Measurements from ENCODE around the gene PDE4B. TPM values are rescaled to one million over a fixed set of nuclear protein-coding genes. Genes with fewer than 3 reads are reported as not detected.

Gene PDE4B
- 100 to 1,000 TPM; 114 to 132 TPM for total RNA-seq
- 265 to 275 reads per million in 2 donors for total RNA-seq

DNA sequence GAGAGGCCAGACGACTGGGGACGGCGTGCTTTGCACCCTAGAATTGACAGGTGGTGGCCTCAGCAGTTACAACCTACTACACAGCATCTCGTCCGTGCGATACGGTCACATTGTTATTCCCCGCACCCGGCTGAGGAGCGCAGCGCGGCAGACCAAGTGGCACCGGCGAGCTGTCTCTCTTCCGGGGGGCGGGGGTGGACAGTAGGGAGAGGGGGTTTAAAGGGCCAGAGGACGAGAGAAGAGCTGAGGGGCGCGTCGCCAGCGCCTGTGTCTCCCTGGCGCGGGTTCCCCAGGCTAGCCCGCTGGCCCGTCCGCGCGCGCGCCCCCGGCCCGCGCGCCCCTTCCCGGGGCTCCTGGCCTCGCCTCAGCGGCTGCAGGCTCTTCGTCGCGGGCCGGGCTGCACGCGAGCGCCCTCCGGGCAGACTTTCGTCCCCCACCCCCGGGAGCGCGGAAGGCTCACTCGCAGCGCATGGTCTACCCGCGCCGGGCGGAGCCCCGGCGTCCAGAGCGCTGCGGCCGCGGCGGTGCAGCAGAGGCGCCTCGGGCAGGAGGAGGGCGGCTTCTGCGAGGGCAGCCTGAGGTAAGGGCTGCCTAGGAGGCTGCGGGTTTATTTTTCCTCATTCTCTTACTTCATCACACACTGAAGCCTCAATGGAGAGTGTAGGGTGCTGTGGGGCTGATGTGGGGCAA lies at the start of gene PDE4B:
Gene PDE4B, plus strand, starts transcription at position 227 of the 690 bp plus-strand sequence.
- peaks cover 43% of the 10 kb centered on the region for H3K27me3 Mint-ChIP-seq
- H3K9me3 ChIP-seq (ENCODE audit: control insufficient read depth, low read length, poor library complexity, severe bottlenecking), result no peaks in the 10 kb centered on the region
- no peak within 1 kb of the TSS for H3K27ac Mint-ChIP-seq
- H3K36me3 Mint-ChIP-seq (ENCODE audit: low read depth), result peaks cover 3% of the 10 kb centered on the region
- H3K4me3 Mint-ChIP-seq, result no peak within 1 kb of the TSS
- DNase-seq (no peak), ATAC-seq (no peak)
- H3K4me1 Mint-ChIP-seq, result peaks cover 4% of the 10 kb centered on the region

DNA sequence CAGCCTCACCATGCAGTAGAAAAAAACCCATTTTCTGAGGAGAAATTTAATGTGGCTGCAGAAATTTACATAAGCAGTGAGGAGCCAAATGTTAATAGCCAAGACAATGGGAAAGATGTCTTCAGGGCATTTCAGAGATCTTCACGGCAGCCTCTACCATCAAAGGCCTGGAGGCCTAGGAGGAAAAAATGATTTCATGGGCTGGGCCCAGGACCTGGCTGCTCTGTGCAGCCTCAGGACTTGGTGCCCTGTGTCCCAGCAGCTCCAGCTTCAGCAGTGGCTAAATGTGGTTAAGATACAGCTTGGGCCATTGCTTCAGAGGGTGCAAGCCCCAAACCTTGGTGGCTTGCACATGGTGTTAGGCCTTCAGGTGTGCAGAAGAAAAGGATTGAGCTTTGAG lies 48.0 kb upstream of the PDE4B start:
- DNase-seq (no peak), ATAC-seq (no peak)
- Mint-ChIP-seq H3K27me3 (peaks cover 6% of the 10 kb centered on the region), H3K4me1 (no peaks in the 10 kb centered on the region), H3K27ac (no peak overlapping the region), H3K4me3 (no peak overlapping the region), H3K36me3 (ENCODE audit: low read depth) (no peaks in the 10 kb centered on the region)
- H3K9me3 ChIP-seq (ENCODE audit: control insufficient read depth, low read length, poor library complexity, severe bottlenecking), result no peaks in the 10 kb centered on the region

DNA sequence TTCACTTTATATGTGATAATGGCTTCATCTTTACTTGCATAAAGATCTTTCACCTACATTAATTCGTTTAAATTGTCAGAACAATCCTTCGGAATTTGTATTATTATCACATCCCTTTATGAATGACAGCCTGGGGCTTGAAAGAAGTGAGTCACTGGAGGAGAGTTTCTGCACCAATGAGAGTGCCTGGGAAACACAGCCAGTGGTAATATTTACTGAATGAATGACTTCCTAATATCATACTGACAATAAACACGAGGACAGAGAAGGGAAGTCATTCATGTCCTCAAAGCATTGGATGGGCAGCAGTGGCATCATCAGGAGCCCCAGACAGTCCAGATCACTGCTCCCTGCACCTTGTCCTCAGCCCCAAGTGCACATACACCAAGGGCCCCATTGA lies 40.7 kb upstream of the PDE4B start:
- Mint-ChIP-seq H3K4me3 (no peak overlapping the region), H3K27ac (no peak overlapping the region), H3K27me3 (peaks cover 18% of the 10 kb centered on the region), H3K4me1 (no peaks in the 10 kb centered on the region), H3K36me3 (ENCODE audit: low read depth) (no peaks in the 10 kb centered on the region)
- ATAC-seq, result no peak
- no peaks in the 10 kb centered on the region for H3K9me3 ChIP-seq (ENCODE audit: control insufficient read depth, low read length, poor library complexity, severe bottlenecking)
- no peak for DNase-seq

DNA sequence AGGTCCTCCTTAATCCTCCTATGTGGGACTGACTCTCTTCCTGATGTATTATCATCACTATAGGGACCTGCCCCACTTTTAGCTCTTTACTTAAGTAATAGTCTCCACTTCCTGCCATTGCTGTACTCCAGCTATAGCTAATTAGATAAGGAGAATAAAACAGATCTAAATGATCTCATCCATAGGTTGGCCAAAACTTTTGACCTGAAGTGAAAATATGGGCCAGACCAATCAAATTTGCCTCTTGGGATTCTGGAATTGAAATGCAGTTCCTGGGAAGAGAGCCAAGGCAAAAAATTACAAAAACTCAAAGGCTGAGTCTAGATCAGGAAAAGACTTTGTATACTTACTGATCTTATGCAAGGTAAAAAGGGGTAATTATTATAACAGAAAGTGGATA lies 36.1 kb upstream of the PDE4B start:
- ATAC-seq (no peak), DNase-seq (no peak)
- no peaks in the 10 kb centered on the region for H3K9me3 ChIP-seq (ENCODE audit: control insufficient read depth, low read length, poor library complexity, severe bottlenecking)
- H3K27ac Mint-ChIP-seq, result no peak overlapping the region
- H3K27me3 Mint-ChIP-seq, result peaks cover 28% of the 10 kb centered on the region
- H3K36me3 Mint-ChIP-seq (ENCODE audit: low read depth), result no peaks in the 10 kb centered on the region
- no peak overlapping the region for H3K4me3 Mint-ChIP-seq
- no peaks in the 10 kb centered on the region for H3K4me1 Mint-ChIP-seq

DNA sequence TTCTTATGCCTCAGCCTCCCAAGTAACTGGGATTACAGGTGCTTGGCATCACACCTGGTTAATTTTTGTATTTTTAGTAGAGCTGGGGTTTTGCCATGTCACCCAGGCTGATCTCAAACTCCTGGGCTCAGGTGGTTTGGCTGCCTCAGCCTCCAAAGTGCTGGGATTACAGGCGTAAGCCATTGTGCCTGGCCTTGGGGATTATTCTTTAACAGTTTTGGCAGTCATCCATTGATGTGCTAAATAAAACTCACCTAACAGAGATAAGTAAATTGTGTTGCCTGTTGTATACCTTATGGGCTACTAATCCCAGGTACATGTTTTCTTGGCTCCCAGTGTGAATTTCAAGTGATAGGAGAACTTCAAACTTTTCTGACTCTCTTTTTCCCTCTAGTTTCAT lies 35.2 kb upstream of the PDE4B start:
- Mint-ChIP-seq H3K36me3 (ENCODE audit: low read depth) (no peaks in the 10 kb centered on the region), H3K4me1 (no peaks in the 10 kb centered on the region), H3K4me3 (no peak overlapping the region), H3K27me3 (peaks cover 32% of the 10 kb centered on the region), H3K27ac (no peak overlapping the region)
- H3K9me3 ChIP-seq (ENCODE audit: control insufficient read depth, low read length, poor library complexity, severe bottlenecking), result no peaks in the 10 kb centered on the region
- ATAC-seq, result no peak
- no peak for DNase-seq

DNA sequence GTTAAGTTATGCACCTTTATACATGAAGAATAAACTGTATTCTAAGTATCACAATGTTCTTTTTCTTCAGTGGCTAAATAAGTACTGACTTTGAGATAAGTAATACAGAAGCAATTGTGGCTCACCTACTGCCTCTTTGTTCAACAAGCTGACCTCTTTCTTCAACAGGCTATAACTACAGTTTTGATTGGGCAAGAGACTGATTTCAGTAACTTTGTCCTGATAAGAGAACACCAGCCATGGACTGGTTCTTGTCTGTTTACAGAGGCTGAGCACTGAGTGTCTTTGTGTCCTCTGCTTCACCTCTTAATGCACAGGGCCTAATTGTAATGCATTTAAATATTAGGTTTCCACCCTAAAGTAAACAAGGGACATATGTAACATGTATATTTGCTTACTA lies 34.6 kb upstream of the PDE4B start:
- H3K36me3 Mint-ChIP-seq (ENCODE audit: low read depth), result no peaks in the 10 kb centered on the region
- ATAC-seq, result no peak
- no peaks in the 10 kb centered on the region for H3K9me3 ChIP-seq (ENCODE audit: control insufficient read depth, low read length, poor library complexity, severe bottlenecking)
- no peak for DNase-seq
- H3K4me3 Mint-ChIP-seq, result no peak overlapping the region
- no peaks in the 10 kb centered on the region for H3K4me1 Mint-ChIP-seq
- peaks cover 36% of the 10 kb centered on the region for H3K27me3 Mint-ChIP-seq
- H3K27ac Mint-ChIP-seq, result no peak overlapping the region

DNA sequence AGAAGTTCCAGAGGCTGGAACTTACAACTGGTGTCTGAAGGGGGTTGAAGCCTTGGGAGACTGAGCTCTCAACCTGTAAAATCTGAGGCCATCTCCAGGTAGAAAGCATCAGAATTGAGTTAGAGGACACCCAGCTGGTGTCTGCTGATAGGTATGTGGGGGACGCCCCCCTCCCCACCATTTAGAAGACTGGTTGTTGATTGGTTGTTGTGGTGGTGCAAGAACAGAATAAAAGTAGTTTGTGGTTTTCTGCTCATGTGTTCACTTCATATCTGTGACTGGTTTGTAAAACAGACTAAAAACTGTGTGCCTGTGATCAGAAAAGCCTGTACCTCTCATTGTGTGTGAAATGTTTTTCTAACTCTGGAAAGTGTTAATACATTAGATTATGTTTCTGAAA lies 33.2 kb upstream of the PDE4B start:
- DNase-seq (no peak), ATAC-seq (no peak)
- no peaks in the 10 kb centered on the region for H3K9me3 ChIP-seq (ENCODE audit: control insufficient read depth, low read length, poor library complexity, severe bottlenecking)
- H3K4me3 Mint-ChIP-seq, result no peak overlapping the region
- peaks cover 35% of the 10 kb centered on the region for H3K27me3 Mint-ChIP-seq
- no peak overlapping the region for H3K27ac Mint-ChIP-seq
- H3K36me3 Mint-ChIP-seq (ENCODE audit: low read depth), result no peaks in the 10 kb centered on the region
- H3K4me1 Mint-ChIP-seq, result no peaks in the 10 kb centered on the region

DNA sequence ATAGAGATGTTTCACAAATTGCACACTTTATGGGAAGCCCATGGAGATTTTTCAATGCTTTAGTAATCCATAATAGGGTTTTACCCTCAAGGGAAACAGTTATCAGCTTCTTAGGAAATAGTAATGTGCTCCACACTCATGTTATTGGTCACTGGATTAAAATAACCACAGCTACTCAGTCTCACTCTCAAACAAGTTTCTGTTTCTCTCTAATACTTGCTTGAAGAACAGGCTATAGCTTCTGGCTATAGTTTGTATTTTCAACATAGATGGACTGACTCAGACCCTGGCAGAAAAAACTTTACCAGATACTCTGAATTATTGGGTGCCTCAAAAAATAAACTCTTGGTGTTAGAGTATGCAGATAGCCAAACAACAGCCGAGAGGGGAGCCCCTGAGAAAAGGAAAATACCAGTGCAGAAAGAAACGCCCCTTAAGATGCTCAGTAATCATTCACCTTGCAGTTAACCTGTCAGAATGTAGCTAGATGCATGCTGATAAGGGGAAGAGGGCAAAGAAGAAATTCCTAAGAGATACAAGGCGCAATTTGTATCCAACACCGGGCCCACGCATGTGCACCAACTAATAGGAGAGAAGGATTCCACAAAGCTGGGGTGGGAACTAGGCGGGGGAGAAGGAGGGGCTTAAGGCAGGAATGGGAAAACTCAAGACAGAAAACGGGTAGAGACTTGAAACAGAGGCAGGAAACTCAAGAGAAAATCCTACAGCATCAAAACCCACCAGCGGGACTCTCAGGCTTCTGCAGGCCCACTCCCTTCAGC lies 30.4 kb upstream of the PDE4B start:
- no peak for ATAC-seq
- no peaks in the 10 kb centered on the region for H3K9me3 ChIP-seq (ENCODE audit: control insufficient read depth, low read length, poor library complexity, severe bottlenecking)
- H3K36me3 Mint-ChIP-seq (ENCODE audit: low read depth), result peaks cover 2% of the 10 kb centered on the region
- H3K27me3 Mint-ChIP-seq, result peaks cover 37% of the 10 kb centered on the region
- no peak overlapping the region for H3K27ac Mint-ChIP-seq
- H3K4me1 Mint-ChIP-seq, result no peaks in the 10 kb centered on the region
- H3K4me3 Mint-ChIP-seq, result no peak overlapping the region
- DNase-seq, result no peak

DNA sequence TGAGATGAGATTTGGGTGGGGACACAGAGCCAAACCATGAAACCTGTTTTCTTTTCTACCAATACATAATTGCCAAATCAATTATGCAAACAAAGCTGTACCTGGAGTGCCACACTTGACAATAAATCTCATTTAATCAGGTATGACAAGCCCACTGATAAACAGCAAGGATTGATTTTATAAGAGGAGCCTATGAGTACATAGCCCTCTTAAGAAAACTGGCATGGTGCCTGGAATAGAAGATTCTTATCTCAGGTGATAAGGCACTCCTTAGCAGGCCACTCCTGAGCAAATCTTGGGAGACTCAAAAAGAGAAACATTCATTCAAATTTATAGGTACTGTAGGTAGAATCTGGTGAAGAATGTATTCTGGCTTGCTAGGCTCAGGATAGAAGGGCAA lies 28.6 kb upstream of the PDE4B start:
- no peaks in the 10 kb centered on the region for H3K9me3 ChIP-seq (ENCODE audit: control insufficient read depth, low read length, poor library complexity, severe bottlenecking)
- peaks cover 2% of the 10 kb centered on the region for H3K36me3 Mint-ChIP-seq (ENCODE audit: low read depth)
- DNase-seq (no peak), ATAC-seq (no peak)
- H3K27ac Mint-ChIP-seq, result no peak overlapping the region
- no peak overlapping the region for H3K4me3 Mint-ChIP-seq
- no peaks in the 10 kb centered on the region for H3K4me1 Mint-ChIP-seq
- H3K27me3 Mint-ChIP-seq, result peaks cover 37% of the 10 kb centered on the region

DNA sequence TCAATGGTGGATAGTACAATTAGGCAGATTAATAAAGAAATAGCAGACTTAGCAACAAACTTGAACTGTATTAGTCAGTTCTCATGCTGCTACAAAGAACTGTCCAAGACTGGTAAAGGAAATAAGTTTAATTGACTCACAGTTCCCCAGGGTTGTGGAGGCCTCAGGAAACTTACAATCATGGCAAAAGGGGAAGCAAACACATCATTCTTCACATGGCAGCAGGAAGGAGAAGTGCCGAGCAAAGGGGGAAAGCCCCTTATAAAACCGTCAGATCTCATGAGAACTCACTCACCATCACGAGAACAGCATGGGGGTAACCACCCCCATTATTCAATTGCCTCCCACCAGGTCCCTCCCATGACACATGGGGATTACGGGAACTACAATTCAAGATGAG lies 27.1 kb upstream of the PDE4B start:
- Mint-ChIP-seq H3K36me3 (ENCODE audit: low read depth) (peaks cover 2% of the 10 kb centered on the region), H3K4me3 (no peak overlapping the region), H3K4me1 (no peaks in the 10 kb centered on the region), H3K27ac (no peak overlapping the region), H3K27me3 (peaks cover 32% of the 10 kb centered on the region)
- DNase-seq (no peak), ATAC-seq (no peak)
- H3K9me3 ChIP-seq (ENCODE audit: control insufficient read depth, low read length, poor library complexity, severe bottlenecking), result no peaks in the 10 kb centered on the region

DNA sequence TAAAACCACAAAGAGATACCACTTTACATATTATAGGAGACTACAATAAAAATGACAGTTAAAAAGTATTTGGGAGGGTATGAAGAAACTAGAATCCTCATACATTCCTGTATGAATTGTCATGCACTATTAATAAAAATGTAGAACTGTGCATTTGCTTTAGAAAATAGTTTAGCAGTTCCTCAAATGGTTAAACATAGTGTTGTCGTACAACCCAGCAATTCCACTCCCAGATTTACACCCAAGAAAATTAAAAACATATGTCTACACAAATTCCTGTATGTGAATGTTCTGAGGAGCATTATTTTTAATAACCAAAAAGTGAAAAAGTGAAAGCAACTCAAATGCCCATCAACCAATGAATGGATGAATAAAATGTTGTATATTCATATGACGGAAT lies 23.1 kb upstream of the PDE4B start:
- Mint-ChIP-seq H3K4me1 (no peaks in the 10 kb centered on the region), H3K4me3 (no peak overlapping the region), H3K27me3 (peaks cover 24% of the 10 kb centered on the region), H3K27ac (no peak overlapping the region), H3K36me3 (ENCODE audit: low read depth) (peaks cover 2% of the 10 kb centered on the region)
- ATAC-seq (no peak), DNase-seq (no peak)
- no peaks in the 10 kb centered on the region for H3K9me3 ChIP-seq (ENCODE audit: control insufficient read depth, low read length, poor library complexity, severe bottlenecking)

DNA sequence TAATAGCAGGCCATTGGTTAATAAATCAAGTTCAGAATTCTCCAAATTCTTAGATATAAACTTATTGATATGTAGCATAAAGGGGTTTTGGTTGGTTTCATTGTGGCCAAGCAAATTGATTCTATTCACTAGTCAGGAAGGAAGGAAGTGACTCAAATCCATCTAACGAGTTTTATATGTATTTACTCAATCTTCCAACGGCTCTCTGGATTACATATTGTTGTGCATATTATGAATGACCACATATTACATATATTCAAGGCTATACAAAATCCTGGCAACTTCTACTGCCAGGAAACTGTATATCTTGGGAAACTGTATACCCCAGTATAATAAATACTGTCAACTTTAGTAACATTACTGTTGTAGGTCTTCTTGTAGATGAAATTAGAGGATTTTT lies 20.1 kb upstream of the PDE4B start:
- no peaks in the 10 kb centered on the region for H3K36me3 Mint-ChIP-seq (ENCODE audit: low read depth)
- no peaks in the 10 kb centered on the region for H3K9me3 ChIP-seq (ENCODE audit: control insufficient read depth, low read length, poor library complexity, severe bottlenecking)
- DNase-seq (no peak), ATAC-seq (no peak)
- no peak overlapping the region for H3K4me3 Mint-ChIP-seq
- no peaks in the 10 kb centered on the region for H3K4me1 Mint-ChIP-seq
- H3K27me3 Mint-ChIP-seq, result peaks cover 16% of the 10 kb centered on the region
- H3K27ac Mint-ChIP-seq, result no peak overlapping the region

DNA sequence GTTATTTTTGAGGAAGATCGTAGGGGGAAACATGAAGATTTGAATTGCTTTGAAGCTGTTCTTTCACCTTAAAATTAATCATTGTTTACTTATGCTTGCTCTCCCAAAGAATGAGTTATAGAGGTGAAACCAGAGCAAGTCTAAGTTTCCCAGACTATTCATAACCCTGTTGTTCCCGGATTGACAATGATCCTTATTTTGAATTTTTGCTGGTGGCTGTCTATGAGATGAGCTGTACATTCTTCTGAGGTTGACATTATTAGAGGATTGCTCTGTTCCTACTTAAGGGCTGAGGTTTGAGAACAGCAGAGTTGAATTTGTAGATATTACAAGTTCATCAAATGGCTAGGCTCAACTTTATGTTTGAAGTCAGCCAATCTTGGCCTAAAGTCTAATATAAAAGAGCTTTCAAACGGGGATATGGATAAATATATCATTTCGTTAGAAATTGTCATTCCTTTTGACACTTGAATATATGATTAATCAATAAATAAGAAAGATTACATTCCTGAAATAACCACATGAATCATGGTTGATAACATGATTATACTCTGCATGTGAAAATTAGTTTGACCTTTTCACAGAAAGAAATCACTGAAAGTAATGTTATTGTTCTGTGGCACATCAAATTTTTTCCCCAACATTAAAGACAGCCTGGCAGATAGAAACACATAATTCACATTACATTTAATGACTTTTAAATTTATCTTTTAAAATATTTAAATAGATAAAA lies 19.1 kb upstream of the PDE4B start:
- H3K9me3 ChIP-seq (ENCODE audit: control insufficient read depth, low read length, poor library complexity, severe bottlenecking), result no peaks in the 10 kb centered on the region
- H3K4me1 Mint-ChIP-seq, result no peaks in the 10 kb centered on the region
- H3K4me3 Mint-ChIP-seq, result no peak overlapping the region
- no peak for DNase-seq
- peaks cover 16% of the 10 kb centered on the region for H3K27me3 Mint-ChIP-seq
- no peak overlapping the region for H3K27ac Mint-ChIP-seq
- ATAC-seq, result no peak
- H3K36me3 Mint-ChIP-seq (ENCODE audit: low read depth), result no peaks in the 10 kb centered on the region

Measured in T-helper 17 cell (primary cell).